Heart left ventricle (tissue), 16 donors: Measurements from ENCODE around the gene AKAP13. TPM values are rescaled to one million over a fixed set of nuclear protein-coding genes. Genes with fewer than 3 reads are reported as not detected.

Source experiments
- ATAC-seq, 4 donors: fragments of 200-7000 bp; cut with Tn5 transposase; one replicate each; pipeline ENCODE4 v1.9.1; 2020 to 2022; ENCODE audit warnings: moderate library complexity in 4 of 4, mild to moderate bottlenecking in 3 of 4, moderate number of reproducible peaks in 1 of 4
- DNase-seq, 5 donors: peaks; one replicate each; pipeline ENCODE4 v3.0.0-alpha.2; 2020
- H3K27ac ChIP-seq, 12 donors: fragments of 200-600 bp; sonication (generic) in 4 of 12; one replicate each; pipeline versions ENCODE4 v1.5.0 to v1.8.0; 2016 to 2022; ENCODE audit warnings: mild to moderate bottlenecking in 2 of 12
- H3K27me3 ChIP-seq, 9 donors: fragments of 200-600 bp; sonication (generic) in 2 of 9; one replicate each; pipeline versions ENCODE4 v1.5.1 to v1.8.0; 2016 to 2022; ENCODE audit warnings: mild to moderate bottlenecking in 3 of 9
- H3K36me3 ChIP-seq, 9 donors: fragments of 200-600 bp; sonication (generic) in 2 of 9; one replicate each; pipeline versions ENCODE4 v1.5.0 to v1.8.0; 2018 to 2022; ENCODE audit warnings: mild to moderate bottlenecking in 2 of 9
- H3K4me1 ChIP-seq, 12 donors: fragments of 200-600 bp; sonication (generic) in 4 of 12; one replicate each; pipeline versions ENCODE4 v1.5.0 to v1.8.0; 2016 to 2022; ENCODE audit warnings: mild to moderate bottlenecking in 3 of 12
- H3K4me3 ChIP-seq, 12 donors: fragments of 200-600 bp; sonication (generic) in 4 of 12; one replicate each; pipeline versions ENCODE4 v1.5.0 to v1.8.0; 2017 to 2022; ENCODE audit warnings: mild to moderate bottlenecking in 9 of 12, moderate library complexity in 4 of 12
- H3K9me3 ChIP-seq, 12 donors: fragments of 200-600 bp; sonication (generic) in 4 of 12; one replicate each; pipeline versions ENCODE4 v1.5.0 to v1.8.0; 2016 to 2022; ENCODE audit warnings: mild to moderate bottlenecking in 1 of 12
- CTCF ChIP-seq, 12 donors: fragments of 200-600 bp; sonication (generic) in 4 of 12; IDR thresholded peaks; one replicate each; pipeline versions ENCODE4 v1.5.0 to v1.8.0; 2018 to 2022; ENCODE audit warnings: antibody characterized with exemption in 12 of 12, mild to moderate bottlenecking in 5 of 12
- POLR2A ChIP-seq, 2 donors: fragments of 450-650 bp; IDR thresholded peaks; one replicate each; pipeline ENCODE4 v1.6.1; 2017; ENCODE audit warnings: antibody characterized with exemption in 2 of 2, mild to moderate bottlenecking in 2 of 2, moderate library complexity in 2 of 2
- WGBS, 4 donors: extraction: QIAGEN DNeasy Blood & Tissue Kit in 2 of 4; methylation state at CpG; one replicate each; pipeline versions ENCODE4 v1.1.5 to v1.1.7; 2013 to 2018; 5-methylcytosine and 5-hydroxymethylcytosine counted together
- intact Hi-C, 10 donors: fragments of 100-400 bp; cut with DNase I; formaldehyde crosslinking; loops; one replicate each; pipeline versions ENCODE4 v1.11.1 to v1.14.2; 2022
- polyA plus RNA-seq, 2 donors: library from polyadenylated mRNA; stranded (reverse); fragments of 200-250 nt; gene quantifications; one replicate each; pipeline ENCODE4 v1.2.3, GENCODE V29; 2013
- total RNA-seq, 9 donors: library from RNA; depleted of rRNA in 2 of 9; stranded (reverse); fragments of >200 nt in 2 of 9; fragmentation: NEBNext Ultra II Directional in 3 of 9; extraction: Animal tissue kit (Norgen Biotek cat#: 25700) in 3 of 9; gene quantifications; one replicate each; pipeline versions ENCODE4 v1.1.0 to v1.2.4, GENCODE V29; 2016 to 2023
- donor health status: ischemic (EF 13 %, LVEDD 7.1; RV severe dilation, severe dysfunction).
- donor health status: healthy with polysubstance abuse.
- donor health status: DM: no; HTN: yes; CAD: no.
- donor health status: DM: no; HTN: no; CAD: no.
- donor health status: ischemic (EF 25% LVEDD 6.9; RV normal size, moderate dysfunction).
- donor health status: ischemic (EF 25% LVEDD 5.7; RV mildly dilated, moderate dysfunction).
- donor health status: healthy.
- donor health status: DM: yes; HTN: yes; CAD: no.
- donor health status: ischemic (EF 35%, LVEDD 5.7; RV mildly dilated, moderate dysfunction).
- donor health status: nonischemic (EF 11% LVEDD 7.7; RV severe dilation, severe dysfunction).
- donor health status: DM: yes; HTN: yes; CAD: no.
- donor health status: PGD.
- donor health status: ischemic (EF 29% LVEDD 5.4; RV normal size, mild dysfunction).
- donor health status: nonischemic (EF 23%, LVEDD 6.1; RV moderate dilation, normal function).

Gene AKAP13
- total and polyA plus RNA-seq, 11 donors = 124 to 598 (median 340) TPM

DNA sequence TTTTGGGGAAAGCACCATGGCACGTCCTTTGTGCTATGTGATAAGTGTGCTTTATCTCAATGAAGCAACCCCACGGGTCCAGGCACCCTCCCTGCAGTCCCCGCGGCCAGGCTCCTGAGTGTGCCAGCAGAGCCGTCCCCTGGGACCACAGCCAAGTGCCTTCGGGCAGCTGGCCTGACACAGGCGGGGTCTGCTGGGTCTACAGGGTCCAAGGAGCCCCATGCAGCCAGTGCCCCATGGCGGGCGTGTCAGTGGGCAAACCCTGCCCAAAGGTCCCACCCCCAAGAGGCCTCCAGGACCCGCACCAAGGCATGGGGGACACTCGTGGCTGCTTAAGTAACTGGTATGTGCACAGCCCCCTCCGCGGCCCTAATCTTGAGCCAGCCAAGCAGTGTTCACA, 379.0 kb downstream of the AKAP13 start:
- DNase-seq (peak; percentile 63 to 83 (median 72)), ATAC-seq (peak; percentile 17 to 48 (median 26))
- peaks cover 0 to 8% (median 0%) of the 10 kb centered on the region in 9 donors for H3K36me3 ChIP-seq
- TF ChIP-seq CTCF (IDR thresholded peaks at IDR 0.05) (no peak), POLR2A (IDR thresholded peaks at IDR 0.05) (no peak)
- WGBS, 4 donors = 44 to 54% (median 50%) methylated on average over 9 to 13 of the region's 13 CpGs
- peaks cover 6 to 81% (median 42%) of the 10 kb centered on the region in 12 donors for H3K4me1 ChIP-seq
- H3K4me3 ChIP-seq = no peak overlapping the region
- no peaks in the 10 kb centered on the region for H3K9me3 ChIP-seq
- no peaks in the 10 kb centered on the region for H3K27me3 ChIP-seq
- intact Hi-C loops = loop anchor here in 1 of 10 donors (5.0 kb wide), 1 partner anchor 73 kb away; no protein-coding TSS in a partner anchor
- H3K27ac ChIP-seq = no peak overlapping the region

GRCh38 chr15:85760049-85760448, 379.6 kb downstream of the AKAP13 start:
- H3K4me1 ChIP-seq = peaks cover 8 to 81% (median 44%) of the 10 kb centered on the region in 12 donors
- no peak overlapping the region for H3K4me3 ChIP-seq
- no peaks in the 10 kb centered on the region for H3K27me3 ChIP-seq
- TF ChIP-seq CTCF (IDR thresholded peaks at IDR 0.05) (no peak), POLR2A (IDR thresholded peaks at IDR 0.05) (no peak)
- 91 to 93% (median 92%) methylated on average over 4 to 6 of the region's 6 CpGs for WGBS, 4 donors
- DNase-seq = no peak
- intact Hi-C loops = no loop called here
- H3K36me3 ChIP-seq = peaks cover 0 to 8% (median 0%) of the 10 kb centered on the region in 9 donors
- ATAC-seq = no peak
- no peak overlapping the region for H3K27ac ChIP-seq
- no peaks in the 10 kb centered on the region for H3K9me3 ChIP-seq

GRCh38 chr15:85760531-85761371, 380.3 kb downstream of the AKAP13 start:
- WGBS, 4 donors = 95 to 96% (median 95%) methylated on average over 24 to 28 of the region's 28 CpGs
- TF ChIP-seq POLR2A (IDR thresholded peaks at IDR 0.05) (no peak), CTCF (IDR thresholded peaks at IDR 0.05) (peak in 8 of 12 donors; percentile 3 to 29 (median 20))
- Histone ChIP-seq H3K4me3 (no peak overlapping the region), H3K36me3 (peaks cover 0 to 8% (median 0%) of the 10 kb centered on the region in 9 donors), H3K27ac (no peak overlapping the region), H3K4me1 (peaks cover 8 to 75% (median 40%) of the 10 kb centered on the region in 12 donors), H3K9me3 (no peaks in the 10 kb centered on the region), H3K27me3 (no peaks in the 10 kb centered on the region)
- intact Hi-C loops = no loop called here
- no peak for ATAC-seq
- no peak for DNase-seq

GRCh38 chr15:85761635-85762034, 381.2 kb downstream of the AKAP13 start:
- Histone ChIP-seq H3K9me3 (no peaks in the 10 kb centered on the region), H3K27me3 (no peaks in the 10 kb centered on the region), H3K36me3 (peaks cover 0 to 8% (median 0%) of the 10 kb centered on the region in 9 donors), H3K4me1 (peaks cover 8 to 72% (median 40%) of the 10 kb centered on the region in 12 donors), H3K4me3 (no peak overlapping the region), H3K27ac (no peak overlapping the region)
- intact Hi-C loops = loop anchor here in 1 of 10 donors (2.0 kb wide), 1 partner anchor 69 kb away; no protein-coding TSS in a partner anchor
- ATAC-seq (no peak), DNase-seq (no peak)
- TF ChIP-seq CTCF (IDR thresholded peaks at IDR 0.05) = no peak
- no peak for TF ChIP-seq POLR2A (IDR thresholded peaks at IDR 0.05)
- 80 to 95% (median 86%) methylated on average over 8 to 9 of the region's 9 CpGs for WGBS, 4 donors
